T-cell (primary cell): ENCODE results near the gene STARD3. TPM values are rescaled to one million over a fixed set of nuclear protein-coding genes. Genes with fewer than 3 reads are reported as not detected.

Experiments
- ATAC-seq, 4 experiments: fragments of 200-7000 bp in 3 of 4; fragments of 150-1000 bp in 1 of 4; cut with Tn5 transposase; replicated peaks in 1 of 4; 1 replicate in 3 of 4; 2 replicates in 1 of 4; pipeline ENCODE4 v1.10.0; 2021; ENCODE audit warnings: moderate library complexity in 3 of 4, mild to moderate bottlenecking in 2 of 4, moderate number of reproducible peaks in 1 of 4
- CTCF ChIA-PET, 2 donors: fragments of 300-600 bp; sonication (Branson Sonifier 250); formaldehyde crosslinking; loops; one replicate each; lab custom pipeline; 2022; ENCODE audit warnings: antibody characterized with exemption in 2 of 2; lab: Charles Lee
- POLR2A ChIA-PET, 2 donors: fragments of 300-600 bp; sonication (Branson Sonifier 250); formaldehyde crosslinking; loops; one replicate each; lab custom pipeline; 2022; ENCODE audit warnings: antibody characterized with exemption in 2 of 2; lab: Charles Lee
- DNase-seq, 35 experiments: peaks; one replicate each; pipeline versions ENCODE4 v3.0.0 to v3.0.0-alpha.2; 2013 to 2023
- H3K27ac ChIP-seq: one replicate; pipeline ENCODE4 v1.5.1; 2013; ENCODE audit warnings: low read length
- H3K27me3 ChIP-seq, 2 experiments: replicated peaks in 1 of 2; 1 replicate in 1 of 2; 2 replicates in 1 of 2; pipeline versions ENCODE4 v1.6.1 to v1.7.0; 2013; ENCODE audit warnings: low read length in 1 of 2, mixed read lengths in 1 of 2; ENCODE audit not compliant: control insufficient read depth in 2 of 2, insufficient read depth in 2 of 2; ENCODE audit errors: extremely low read depth in 1 of 2
- H3K36me3 ChIP-seq, 2 donors: 1 replicate in 1 of 2; 2 replicates in 1 of 2; pipeline versions ENCODE4 v1.6.1 to v1.7.0; 2013; ENCODE audit warnings: low read length in 1 of 2; ENCODE audit not compliant: control insufficient read depth in 2 of 2, insufficient read depth in 1 of 2; ENCODE audit errors: extremely low read depth in 1 of 2
- H3K4me1 ChIP-seq, 2 experiments: 1 replicate in 1 of 2; 2 replicates in 1 of 2; pipeline versions ENCODE4 v1.6.1 to v1.7.0; 2013; ENCODE audit warnings: low read length in 2 of 2, mixed read lengths in 1 of 2; ENCODE audit not compliant: insufficient read depth in 2 of 2, control insufficient read depth in 1 of 2; ENCODE audit errors: extremely low read depth in 1 of 2
- H3K4me3 ChIP-seq, 2 donors: 1 replicate in 1 of 2; 2 replicates in 1 of 2; pipeline versions ENCODE4 v1.5.1 to v1.7.0; 2013; ENCODE audit warnings: mild to moderate bottlenecking in 2 of 2, low read length in 1 of 2, moderate library complexity in 1 of 2; ENCODE audit not compliant: control insufficient read depth in 1 of 2; ENCODE audit errors: extremely low read depth in 1 of 2
- H3K9me3 ChIP-seq: 2 replicates; pipeline ENCODE4 v1.7.0; 2013
- H3K27ac Mint-ChIP-seq, 2 donors: one replicate each; pipeline ENCODE4 v1.8.0; 2020 to 2021; ENCODE audit warnings: mild to moderate bottlenecking in 2 of 2, mixed read lengths in 2 of 2
- H3K27me3 Mint-ChIP-seq, 2 donors: one replicate each; pipeline ENCODE4 v1.8.0; 2021 to 2022; ENCODE audit warnings: mixed read lengths in 2 of 2
- H3K36me3 Mint-ChIP-seq: one replicate; pipeline ENCODE4 v1.8.0; 2021; ENCODE audit warnings: mixed read lengths
- H3K4me1 Mint-ChIP-seq, 3 donors: one replicate each; pipeline ENCODE4 v1.8.0; 2020 to 2022; ENCODE audit warnings: mixed read lengths in 3 of 3, mild to moderate bottlenecking in 1 of 3
- H3K4me3 Mint-ChIP-seq, 3 donors: one replicate each; pipeline ENCODE4 v1.8.0; 2020 to 2022; ENCODE audit warnings: mild to moderate bottlenecking in 3 of 3, mixed read lengths in 3 of 3, moderate library complexity in 3 of 3
- H3K9me3 Mint-ChIP-seq, 3 donors: one replicate each; pipeline ENCODE4 v1.8.0; 2020 to 2022; ENCODE audit warnings: mixed read lengths in 3 of 3
- WGBS: methylation state at CpG from one replicate; pipeline ENCODE4 v1.1.5; 2013; ENCODE audit warnings: missing lambda C conversion rate; ENCODE audit not compliant: insufficient coverage; 5-methylcytosine and 5-hydroxymethylcytosine counted together
- total RNA-seq, 35 experiments: library from RNA in 6 of 35; stranded (reverse) in 6 of 35; fragments of 120-200 nt in 1 of 35; gene quantifications; one replicate each; pipeline versions ENCODE4 v1.2.1 to v1.2.4 and lab custom pipeline; 2013 to 2026

STARD3 gene
- total RNA-seq, 5 donors from 2014 or later (not counting 1 experiment from before 2014, with no cell fraction given): 81.3 to 146 (median 99.7) TPM

DNA sequence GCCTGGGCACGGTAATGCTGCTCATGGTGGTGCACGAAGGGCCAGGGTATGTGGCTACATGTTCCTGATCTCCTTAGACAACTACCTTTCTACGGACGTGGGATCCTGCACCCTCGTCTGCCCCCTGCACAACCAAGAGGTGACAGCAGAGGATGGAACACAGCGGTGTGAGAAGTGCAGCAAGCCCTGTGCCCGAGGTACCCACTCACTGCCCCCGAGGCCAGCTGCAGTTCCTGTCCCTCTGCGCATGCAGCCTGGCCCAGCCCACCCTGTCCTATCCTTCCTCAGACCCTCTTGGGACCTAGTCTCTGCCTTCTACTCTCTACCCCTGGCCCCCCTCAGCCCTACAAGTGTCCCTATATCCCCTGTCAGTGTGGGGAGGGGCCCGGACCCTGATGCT, 74.9 kb downstream of the STARD3 start:
- H3K4me1 ChIP-seq: peaks cover 6 to 33% of the 10 kb centered on the region in 2 experiments
- Mint-ChIP-seq H3K36me3 (no peaks in the 10 kb centered on the region), H3K4me3 (no peak overlapping the region), H3K27me3 (no peaks in the 10 kb centered on the region), H3K9me3 (no peaks in the 10 kb centered on the region), H3K4me1 (peaks cover 9 to 28% (median 16%) of the 10 kb centered on the region in 3 donors), H3K27ac (no peak overlapping the region)
- H3K27ac ChIP-seq: no peak overlapping the region
- DNase-seq (no peak), ATAC-seq (no peak)
- no peaks in the 10 kb centered on the region for H3K36me3 ChIP-seq
- ChIA-PET POLR2A (no interaction called here), CTCF (no interaction called here)
- no peaks in the 10 kb centered on the region for H3K27me3 ChIP-seq
- WGBS: 94% methylated on average over 7 of the region's 10 CpGs
- H3K9me3 ChIP-seq: no peaks in the 10 kb centered on the region
- H3K4me3 ChIP-seq: no peak overlapping the region

Other genes with a start within 250 kb of the STARD3 start
- 10 to 100 TPM; 23.5 to 30.0 (median 26.2) TPM for gene FBXL20, start 235.5 kb upstream of the STARD3 start, total RNA-seq
- 10 to 100 TPM; 41.4 to 55.6 (median 52.6) TPM for gene MED1, start 185.9 kb upstream of the STARD3 start, total RNA-seq
- gene CDK12, start 175.7 kb upstream of the STARD3 start, total RNA-seq: 100 to 1,000 TPM in 4 of 5 donors, 10 to 100 TPM in 1; 95.6 to 108 (median 104) TPM
- gene NEUROD2, start 29.2 kb upstream of the STARD3 start, total RNA-seq: not detected
- gene PPP1R1B, start 10.2 kb upstream of the STARD3 start, total RNA-seq: under 1 TPM in 4 of 5 donors, not detected in 1; 0.12 to 0.35 (median 0.18) TPM
- gene TCAP, start 28.2 kb downstream of the STARD3 start, total RNA-seq: 1 to 10 TPM; 2.2 to 7.8 (median 6.6) TPM
- gene PNMT, start 31.3 kb downstream of the STARD3 start, total RNA-seq: under 1 TPM in 3 of 5 donors, not detected in 2; 0.35 to 0.56 (median 0.47) TPM
- 10 to 100 TPM; 27.9 to 34.3 (median 31.7) TPM for gene PGAP3, start 50.9 kb downstream of the STARD3 start, total RNA-seq
- 1 to 10 TPM; 4.1 to 8.8 (median 6.0) TPM for gene ERBB2, start 62.9 kb downstream of the STARD3 start, total RNA-seq
- gene MIEN1, start 93.4 kb downstream of the STARD3 start, total RNA-seq: 10 to 100 TPM; 30.8 to 36.9 (median 32.1) TPM
- under 1 TPM in 3 of 5 donors, not detected in 2; 0.19 to 0.41 (median 0.30) TPM for gene GRB7, start 100.8 kb downstream of the STARD3 start, total RNA-seq
- gene IKZF3, start 227.2 kb downstream of the STARD3 start, total RNA-seq: 100 to 1,000 TPM in 3 of 5 donors, 10 to 100 TPM in 2; 78.1 to 112 (median 108) TPM
- under 1 TPM in 1 of 5 donors, not detected in 4; 0.19 TPM for gene ZPBP2, start 231.1 kb downstream of the STARD3 start, total RNA-seq